Measurements from ENCODE around the gene CHRNA7.
"Not testable (repeated sequence)": the region's sequence is repeated elsewhere in the genome, so short reads cannot be mapped to it uniquely, and the experiment has no call there.

The CHRNA7 gene

DNA sequence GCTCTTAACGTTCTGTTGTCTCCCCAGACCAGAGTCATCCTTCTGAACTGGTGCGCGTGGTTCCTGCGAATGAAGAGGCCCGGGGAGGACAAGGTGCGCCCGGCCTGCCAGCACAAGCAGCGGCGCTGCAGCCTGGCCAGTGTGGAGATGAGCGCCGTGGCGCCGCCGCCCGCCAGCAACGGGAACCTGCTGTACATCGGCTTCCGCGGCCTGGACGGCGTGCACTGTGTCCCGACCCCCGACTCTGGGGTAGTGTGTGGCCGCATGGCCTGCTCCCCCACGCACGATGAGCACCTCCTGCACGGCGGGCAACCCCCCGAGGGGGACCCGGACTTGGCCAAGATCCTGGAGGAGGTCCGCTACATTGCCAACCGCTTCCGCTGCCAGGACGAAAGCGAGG lies 137.6 kb downstream of the CHRNA7 start:
- DNase-seq (ENCODE audit: low read depth, low spot score), result not testable (repeated sequence)

DNA sequence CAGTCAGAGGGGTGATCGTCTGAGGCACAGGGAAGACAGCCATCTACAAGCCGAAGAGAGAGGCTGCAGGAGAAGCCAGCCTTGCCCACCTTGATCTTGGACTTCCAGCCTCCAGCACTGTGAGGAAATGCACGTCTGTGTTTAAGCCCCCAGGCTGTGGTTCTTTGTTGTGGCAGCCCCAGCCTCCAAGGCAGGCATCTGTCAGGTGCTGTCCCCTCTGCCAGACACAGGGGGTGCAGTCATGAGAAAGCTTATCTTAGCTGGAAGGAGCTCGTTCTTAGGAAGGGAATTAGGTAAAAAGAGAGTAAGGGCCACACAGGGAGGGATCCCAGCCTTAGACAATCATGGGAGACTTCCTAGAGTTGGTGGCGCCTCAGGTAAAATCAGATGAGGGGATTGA lies 150.3 kb downstream of the CHRNA7 start:
- not testable (repeated sequence) for DNase-seq (ENCODE audit: low read depth, low spot score)

DNA sequence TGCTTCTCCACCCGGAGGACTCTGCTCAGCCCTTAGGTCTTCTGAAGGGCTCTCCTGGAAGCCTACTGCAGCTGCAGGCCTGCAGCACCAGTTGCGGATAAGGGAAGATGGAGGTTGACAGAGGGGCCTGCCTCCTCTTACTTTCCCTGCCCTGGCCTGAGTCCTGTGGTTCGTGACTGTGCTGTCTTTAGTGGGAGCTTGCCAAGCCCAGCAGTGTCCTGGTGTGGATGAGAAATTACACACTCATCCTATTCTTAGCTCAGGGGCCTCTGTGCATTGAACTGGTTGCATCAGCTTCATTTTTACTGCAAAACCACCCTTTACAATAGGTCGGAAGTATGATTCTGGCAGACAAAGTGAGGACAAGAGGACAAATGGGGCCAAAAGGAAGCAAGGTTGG lies 163.5 kb downstream of the CHRNA7 start:
- not testable (repeated sequence) for DNase-seq (ENCODE audit: low read depth, low spot score)

DNA sequence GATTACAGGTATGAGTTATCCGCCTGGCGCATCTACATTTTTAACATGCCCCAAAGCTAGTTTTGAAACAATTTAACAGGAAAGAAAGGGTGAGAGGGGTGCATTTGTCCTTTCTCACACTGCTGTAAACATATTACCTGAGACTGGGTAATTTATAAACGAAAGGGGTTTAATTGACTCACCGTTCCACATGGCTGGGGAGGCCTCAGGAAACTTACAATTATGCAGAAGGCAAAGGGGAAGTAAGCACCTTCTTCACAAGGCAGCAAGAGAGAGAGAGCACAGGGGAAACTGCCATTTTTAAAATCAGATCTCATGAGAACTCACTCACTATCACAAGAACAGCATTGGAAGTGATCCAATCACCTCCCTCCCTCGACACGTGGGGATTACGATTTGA lies 165.9 kb downstream of the CHRNA7 start:
- DNase-seq (ENCODE audit: low read depth, low spot score), result not testable (repeated sequence)

- not testable (repeated sequence) for DNase-seq (ENCODE audit: low read depth, low spot score)
Measured at GRCh38 chr15:32198938-32199337, 168.6 kb downstream of the CHRNA7 start.

DNA sequence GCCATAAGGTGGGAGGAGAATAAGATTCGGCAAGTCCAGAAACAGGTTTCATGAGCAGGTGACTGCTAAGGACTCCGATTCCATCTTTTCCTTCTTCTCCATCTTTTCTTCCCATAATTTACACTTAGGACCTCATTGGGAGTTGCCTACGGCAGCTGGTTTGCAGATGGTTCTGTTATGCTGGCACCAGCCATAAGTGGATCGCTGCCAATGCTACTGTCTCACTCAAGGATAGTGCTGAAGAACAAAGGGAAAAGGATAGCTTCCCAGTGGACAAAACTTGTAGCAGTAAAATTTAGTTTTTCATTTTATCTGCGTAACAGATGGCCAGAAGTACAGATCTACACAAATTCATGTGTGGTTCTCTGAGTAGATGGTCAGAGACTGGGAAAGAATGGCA lies 178.8 kb downstream of the CHRNA7 start:
- not testable (repeated sequence) for DNase-seq (ENCODE audit: low read depth, low spot score)

DNA sequence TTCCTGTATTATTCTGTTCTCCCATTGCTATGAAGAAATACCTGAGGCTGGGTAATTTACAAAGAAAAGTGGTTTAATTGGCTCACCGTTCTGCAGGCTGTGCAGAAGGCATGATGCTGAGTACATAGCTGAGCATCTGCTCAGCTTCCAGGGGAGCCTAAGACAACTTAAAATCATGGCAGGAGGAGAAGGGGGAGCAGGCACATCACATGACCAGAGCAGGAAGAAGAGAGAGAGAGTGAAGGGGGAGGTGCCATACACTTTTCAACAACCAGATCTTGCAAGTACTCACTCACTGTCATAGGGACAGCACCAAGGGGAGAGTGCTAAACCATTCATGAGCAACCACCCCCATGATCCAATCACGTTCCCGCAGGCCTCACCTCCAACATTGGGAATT lies 188.4 kb downstream of the CHRNA7 start:
- DNase-seq (ENCODE audit: low read depth, low spot score), result no peak
